ENCODE data around the gene IQGAP1. TPM values are rescaled to one million over a fixed set of nuclear protein-coding genes. Genes with fewer than 3 reads are reported as not detected.
A peak's percentile ranks its signal among the peaks of the same experiment; 100 is the strongest.

Gene IQGAP1
- total and polyA plus RNA-seq, 4 experiments from 2014 or later, result 86.1 to 132 (median 125) TPM

- CTCF ChIA-PET (ENCODE audit: partially characterized antibody), result interaction anchor here (1.1 kb wide), 1 partner anchor 11 kb away, joined by 5 read pairs; no protein-coding TSS in a partner anchor
- H3K27me3 ChIP-seq (ENCODE audit: insufficient read depth, low read length), result no peaks in the 10 kb centered on the region
- no peaks in the 10 kb centered on the region for H3K4me1 ChIP-seq (ENCODE audit: insufficient read depth, low read length)
- H3K27ac ChIP-seq (ENCODE audit: low read depth, low read length), result no peak overlapping the region
- no peaks in the 10 kb centered on the region for H3K9me3 ChIP-seq (ENCODE audit: control insufficient read depth in 1 of 2, low read length in 2 of 2)
- Mint-ChIP-seq H3K4me1 (peaks cover 9 to 21% (median 11%) of the 10 kb centered on the region in 4 donors), H3K9me3 (no peaks in the 10 kb centered on the region), H3K36me3 (peaks cover 62 to 72% of the 10 kb centered on the region in 2 donors), H3K27me3 (no peaks in the 10 kb centered on the region), H3K4me3 (no peak overlapping the region), H3K27ac (peak overlapping the region in 4 of 7 donors; percentile 54 to 82 (median 68))
- POLR2A ChIA-PET (ENCODE audit: partially characterized antibody), result no interaction called here
- DNase-seq, result no peak
- no peak overlapping the region for H3K4me3 ChIP-seq (ENCODE audit: low read length in 2 of 2)
- intact Hi-C loops (cut with micrococcal nuclease), result loop anchor here (10.0 kb wide), 1 partner anchor 46 kb away; no protein-coding TSS in a partner anchor
- H3K36me3 ChIP-seq (ENCODE audit: insufficient read depth, low read length), result peaks cover 46% of the 10 kb centered on the region
Measured at GRCh38 chr15:90471126-90471525, 83.1 kb downstream of the IQGAP1 start.

DNA sequence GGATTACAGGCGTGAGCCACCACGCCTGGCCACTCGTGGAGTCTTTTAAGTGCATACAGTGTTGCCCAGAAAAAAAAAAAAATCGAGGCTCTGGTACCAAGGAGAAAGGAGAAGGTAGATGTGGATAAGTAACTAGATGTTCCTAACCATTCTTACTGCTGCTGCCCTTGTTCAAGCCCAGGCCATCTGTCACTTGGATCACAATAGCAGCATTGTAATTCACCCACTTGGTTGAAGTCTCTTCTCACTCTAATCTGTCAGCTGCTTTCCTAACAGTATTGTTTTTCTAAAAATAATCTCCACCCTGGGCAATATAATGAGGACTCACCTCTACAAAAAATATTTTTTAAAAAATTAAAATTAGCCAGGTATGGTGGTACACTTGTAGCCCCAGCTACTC is 83.7 kb downstream of the IQGAP1 start:
- H3K36me3 Mint-ChIP-seq, result peaks cover 64 to 71% of the 10 kb centered on the region in 2 donors
- intact Hi-C loops (cut with micrococcal nuclease), result loop anchor here (10.0 kb wide), 1 partner anchor 47 kb away; no protein-coding TSS in a partner anchor
- H3K27me3 ChIP-seq (ENCODE audit: insufficient read depth, low read length), result no peaks in the 10 kb centered on the region
- no peak overlapping the region for H3K27ac Mint-ChIP-seq
- peaks cover 12 to 25% (median 15%) of the 10 kb centered on the region in 4 donors for H3K4me1 Mint-ChIP-seq
- H3K36me3 ChIP-seq (ENCODE audit: insufficient read depth, low read length), result peaks cover 47% of the 10 kb centered on the region
- no peaks in the 10 kb centered on the region for H3K27me3 Mint-ChIP-seq
- no peaks in the 10 kb centered on the region for H3K9me3 Mint-ChIP-seq
- H3K9me3 ChIP-seq (ENCODE audit: control insufficient read depth in 1 of 2, low read length in 2 of 2), result no peaks in the 10 kb centered on the region
- no peak overlapping the region for H3K27ac ChIP-seq (ENCODE audit: low read depth, low read length)
- no peak overlapping the region for H3K4me3 Mint-ChIP-seq
- no peak for DNase-seq
- no peak overlapping the region for H3K4me3 ChIP-seq (ENCODE audit: low read length in 2 of 2)
- ChIA-PET POLR2A (ENCODE audit: partially characterized antibody) (no interaction called here), CTCF (ENCODE audit: partially characterized antibody) (interaction anchor here (0.8 to 1.1 kb wide), 3 partner anchors 9 to 152 kb away, joined by 4 to 5 read pairs (median 4); no protein-coding TSS in a partner anchor)
- H3K4me1 ChIP-seq (ENCODE audit: insufficient read depth, low read length), result no peaks in the 10 kb centered on the region

DNA sequence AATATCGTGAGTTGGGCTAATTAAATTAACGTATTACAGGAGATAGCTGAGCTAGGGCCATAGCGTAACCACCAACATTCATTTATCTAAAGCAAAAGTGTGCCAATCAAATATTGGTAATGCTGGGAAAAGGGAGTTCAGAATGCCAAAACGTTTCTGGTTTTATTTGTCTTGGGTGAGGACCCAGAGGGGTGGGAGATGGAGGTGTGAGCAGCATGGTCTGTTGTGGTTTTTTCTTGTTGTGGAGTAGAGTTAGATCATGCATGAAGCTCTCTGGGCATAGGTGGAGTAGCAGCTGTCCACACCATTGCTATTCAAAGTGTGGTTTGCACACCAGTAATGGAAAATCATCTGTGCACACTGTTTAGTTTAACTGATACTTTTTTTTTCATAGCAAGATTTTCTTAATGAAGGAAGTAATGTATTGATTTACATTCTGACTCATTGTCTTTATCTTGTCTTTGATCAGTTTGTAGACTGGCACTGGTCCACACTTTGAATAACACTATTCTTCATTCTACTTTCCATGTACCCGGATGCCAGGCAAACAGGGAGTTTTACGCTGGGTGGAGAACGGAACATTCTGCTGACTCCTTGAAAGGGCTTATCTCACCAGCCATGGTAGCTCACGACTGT is 90.9 kb downstream of the IQGAP1 start:
- peak overlapping the region in 3 of 8 donors; percentile 3 to 55 (median 17) for H3K4me3 Mint-ChIP-seq
- Histone ChIP-seq H3K4me3 (ENCODE audit: low read length in 2 of 2) (no peak overlapping the region), H3K4me1 (ENCODE audit: insufficient read depth, low read length) (peaks cover 33% of the 10 kb centered on the region), H3K9me3 (ENCODE audit: control insufficient read depth in 1 of 2, low read length in 2 of 2) (no peaks in the 10 kb centered on the region), H3K36me3 (ENCODE audit: insufficient read depth, low read length) (peaks cover 53% of the 10 kb centered on the region), H3K27me3 (ENCODE audit: insufficient read depth, low read length) (no peaks in the 10 kb centered on the region), H3K27ac (ENCODE audit: low read depth, low read length) (no peak overlapping the region)
- no peaks in the 10 kb centered on the region for H3K27me3 Mint-ChIP-seq
- intact Hi-C loops (cut with micrococcal nuclease), result loop anchor here (10.0 kb wide), 1 partner anchor 54 kb away; no protein-coding TSS in a partner anchor
- peaks cover 31 to 58% (median 45%) of the 10 kb centered on the region in 4 donors for H3K4me1 Mint-ChIP-seq
- ChIA-PET POLR2A (ENCODE audit: partially characterized antibody) (interaction anchor here (1.2 kb wide), 1 partner anchor 91 kb away, joined by 4 read pairs; the partner anchor contains the start of gene IQGAP1), CTCF (ENCODE audit: partially characterized antibody) (interaction anchor here (1.0 to 9.1 kb wide), 6 partner anchors 13 to 186 kb away, joined by 3 to 170 read pairs (median 4); no protein-coding TSS in a partner anchor)
- H3K36me3 Mint-ChIP-seq, result peaks cover 60 to 67% of the 10 kb centered on the region in 2 donors
- no peaks in the 10 kb centered on the region for H3K9me3 Mint-ChIP-seq
- DNase-seq, result peak in 2 of 5 donors; percentile 8 to 47
- H3K27ac Mint-ChIP-seq, result peak overlapping the region; percentile 41 to 81 (median 72)

DNA sequence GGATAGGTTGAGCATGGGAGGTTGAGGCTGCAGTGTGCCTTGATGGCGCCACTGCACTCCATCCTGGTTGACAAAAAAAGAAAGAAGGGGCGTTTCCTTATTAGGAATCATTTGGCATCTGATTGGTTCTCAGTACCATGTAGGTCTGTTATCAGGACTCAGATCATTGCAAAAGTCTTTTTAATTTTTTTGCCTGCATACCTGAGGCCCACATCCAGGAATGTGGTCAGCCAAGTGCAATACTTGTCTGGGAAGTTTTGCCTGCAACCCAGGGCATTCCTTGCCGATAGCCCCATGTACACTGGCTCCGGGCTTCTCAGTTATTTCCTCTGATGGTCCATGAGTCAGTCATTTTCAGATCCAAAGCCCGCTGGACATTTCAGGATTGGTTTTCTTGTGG is 91.6 kb downstream of the IQGAP1 start:
- no peaks in the 10 kb centered on the region for H3K27me3 Mint-ChIP-seq
- Histone ChIP-seq H3K4me3 (ENCODE audit: low read length in 2 of 2) (no peak overlapping the region), H3K27me3 (ENCODE audit: insufficient read depth, low read length) (no peaks in the 10 kb centered on the region), H3K27ac (ENCODE audit: low read depth, low read length) (no peak overlapping the region), H3K4me1 (ENCODE audit: insufficient read depth, low read length) (peaks cover 33% of the 10 kb centered on the region), H3K36me3 (ENCODE audit: insufficient read depth, low read length) (peaks cover 50% of the 10 kb centered on the region), H3K9me3 (ENCODE audit: control insufficient read depth in 1 of 2, low read length in 2 of 2) (no peaks in the 10 kb centered on the region)
- peaks cover 31 to 58% (median 45%) of the 10 kb centered on the region in 4 donors for H3K4me1 Mint-ChIP-seq
- DNase-seq, result no peak
- H3K27ac Mint-ChIP-seq, result peak overlapping the region in 6 of 7 donors; percentile 27 to 77 (median 53)
- peaks cover 57 to 66% of the 10 kb centered on the region in 2 donors for H3K36me3 Mint-ChIP-seq
- CTCF ChIA-PET (ENCODE audit: partially characterized antibody), result interaction anchor here (1.4 to 9.1 kb wide), 6 partner anchors 13 to 186 kb away, joined by 3 to 170 read pairs (median 20); no protein-coding TSS in a partner anchor
- H3K9me3 Mint-ChIP-seq, result no peaks in the 10 kb centered on the region
- POLR2A ChIA-PET (ENCODE audit: partially characterized antibody), result no interaction called here
- intact Hi-C loops (cut with micrococcal nuclease), result loop anchor here (10.0 kb wide), 1 partner anchor 55 kb away; no protein-coding TSS in a partner anchor
- no peak overlapping the region for H3K4me3 Mint-ChIP-seq

- Histone ChIP-seq H3K27me3 (ENCODE audit: insufficient read depth, low read length) (no peaks in the 10 kb centered on the region), H3K4me3 (ENCODE audit: low read length in 2 of 2) (no peak overlapping the region), H3K4me1 (ENCODE audit: insufficient read depth, low read length) (peaks cover 33% of the 10 kb centered on the region), H3K9me3 (ENCODE audit: control insufficient read depth in 1 of 2, low read length in 2 of 2) (no peaks in the 10 kb centered on the region), H3K36me3 (ENCODE audit: insufficient read depth, low read length) (peaks cover 58% of the 10 kb centered on the region), H3K27ac (ENCODE audit: low read depth, low read length) (no peak overlapping the region)
- ChIA-PET CTCF (ENCODE audit: partially characterized antibody) (interaction anchor here (0.7 to 9.1 kb wide), 19 partner anchors 9 to 508 kb away, joined by 3 to 170 read pairs (median 5); no protein-coding TSS in a partner anchor), POLR2A (ENCODE audit: partially characterized antibody) (interaction anchor here (0.7 to 1.3 kb wide), 4 partner anchors 10 to 126 kb away, joined by 3 read pairs; no protein-coding TSS in a partner anchor)
- peaks cover 65 to 76% of the 10 kb centered on the region in 2 donors for H3K36me3 Mint-ChIP-seq
- H3K9me3 Mint-ChIP-seq, result no peaks in the 10 kb centered on the region
- peak in 4 of 5 donors; percentile 8 to 31 (median 14) for DNase-seq
- peak overlapping the region in 2 of 8 donors; percentile 44 to 58 for H3K4me3 Mint-ChIP-seq
- peaks cover 31 to 58% (median 45%) of the 10 kb centered on the region in 4 donors for H3K4me1 Mint-ChIP-seq
- peak overlapping the region in 4 of 7 donors; percentile 12 to 81 (median 56) for H3K27ac Mint-ChIP-seq
- intact Hi-C loops (cut with micrococcal nuclease), result no loop called here
- H3K27me3 Mint-ChIP-seq, result no peaks in the 10 kb centered on the region
Measured at GRCh38 chr15:90481023-90481422, 93.0 kb downstream of the IQGAP1 start.

- Histone ChIP-seq H3K9me3 (ENCODE audit: control insufficient read depth in 1 of 2, low read length in 2 of 2) (no peaks in the 10 kb centered on the region), H3K4me3 (ENCODE audit: low read length in 2 of 2) (no peak overlapping the region), H3K27ac (ENCODE audit: low read depth, low read length) (no peak overlapping the region), H3K4me1 (ENCODE audit: insufficient read depth, low read length) (peaks cover 33% of the 10 kb centered on the region), H3K27me3 (ENCODE audit: insufficient read depth, low read length) (no peaks in the 10 kb centered on the region), H3K36me3 (ENCODE audit: insufficient read depth, low read length) (peaks cover 64% of the 10 kb centered on the region)
- ChIA-PET POLR2A (ENCODE audit: partially characterized antibody) (interaction anchor here (0.8 to 2.0 kb wide), 5 partner anchors 79 to 189 kb away, joined by 3 to 8 read pairs (median 3); partner anchors contain the start of gene IQGAP1), CTCF (ENCODE audit: partially characterized antibody) (interaction anchor here (0.7 to 9.1 kb wide), 40 partner anchors 11 to 403 kb away, joined by 3 to 170 read pairs (median 4); partner anchors contain the start of genes IQGAP1 and ZNF774)
- peak; percentile 30 to 48 (median 47) for DNase-seq
- Mint-ChIP-seq H3K4me3 (no peak overlapping the region), H3K4me1 (peaks cover 24 to 47% (median 37%) of the 10 kb centered on the region in 4 donors), H3K27ac (peak overlapping the region in 3 of 7 donors; percentile 59 to 73 (median 62)), H3K9me3 (no peaks in the 10 kb centered on the region), H3K27me3 (no peaks in the 10 kb centered on the region), H3K36me3 (peaks cover 62 to 77% of the 10 kb centered on the region in 2 donors)
- intact Hi-C loops (cut with micrococcal nuclease), result loop anchor here (1.0 kb wide), 3 partner anchors 120 to 189 kb away; no protein-coding TSS in a partner anchor
Measured at GRCh38 chr15:90482124-90483011, 94.3 kb downstream of the IQGAP1 start.

All from CD4-positive, alpha-beta memory T cell (primary cell).